ENCODE results near the gene UNC119B. TPM values are rescaled to one million over a fixed set of nuclear protein-coding genes. Genes with fewer than 3 reads are reported as not detected.

UNC119B gene
- total RNA-seq, 1 experiment from 2014 or later = 51.5 TPM

DNA sequence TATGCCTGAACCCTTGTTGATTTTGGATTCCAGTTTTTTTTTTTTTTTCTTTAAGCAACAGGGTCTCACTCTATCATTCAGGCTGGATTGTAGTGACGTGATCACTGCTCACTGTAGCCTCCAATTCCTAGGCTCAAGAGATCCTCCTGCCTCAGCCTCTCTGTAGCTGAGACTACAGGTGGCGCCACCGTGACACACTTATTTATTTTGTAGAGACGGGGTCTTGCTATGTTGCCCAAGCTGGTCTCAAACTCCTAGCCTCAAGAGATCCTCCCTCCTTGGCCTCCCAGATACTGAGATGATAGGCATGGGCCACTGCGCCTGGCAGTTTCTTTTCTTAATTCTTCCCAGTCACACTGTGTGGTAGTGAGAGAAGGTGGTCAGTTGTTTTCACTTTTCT, 40.5 kb downstream of the UNC119B start:
- Histone ChIP-seq H3K27ac (ENCODE audit: insufficient read length, low read depth, low read length) (no peak overlapping the region), H2BK5ac (ENCODE audit: insufficient read length, low read length) (no peak overlapping the region), H4K5ac (ENCODE audit: insufficient read length, low read depth, low read length) (no peak overlapping the region), H2AK5ac (ENCODE audit: insufficient read length, low read length) (no peak overlapping the region), H2BK12ac (ENCODE audit: insufficient read length, low read depth, low read length) (no peak overlapping the region), H2AFZ (ENCODE audit: low read length) (no peak overlapping the region), H3K23me2 (ENCODE audit: insufficient read length, low read depth, low read length, poor library complexity, severe bottlenecking) (no peaks in the 10 kb centered on the region), H3K9me3 (ENCODE audit: control insufficient read depth, low read depth, low read length) (no peaks in the 10 kb centered on the region), H3K23ac (ENCODE audit: insufficient read length, low read depth, low read length) (no peak overlapping the region), H3K4ac (ENCODE audit: low read depth, low read length) (no peak overlapping the region), H3K4me2 (ENCODE audit: insufficient read depth, insufficient read length, low read length) (no peak overlapping the region), H2BK120ac (ENCODE audit: low read depth, low read length, poor library complexity, severe bottlenecking) (no peak overlapping the region), H3K9ac (ENCODE audit: extremely low read depth, insufficient read length, low read length) (no peak overlapping the region), H2BK15ac (ENCODE audit: low read depth, low read length) (no peak overlapping the region), H4K91ac (ENCODE audit: insufficient read length, low read depth, low read length) (no peak overlapping the region), H3K14ac (ENCODE audit: insufficient read depth, low read length) (no peak overlapping the region), H4K8ac (replicated peaks; ENCODE audit: insufficient read length, low read depth, low read length) (no peak overlapping the region), H3K4me1 (ENCODE audit: insufficient read depth, low read length) (no peaks in the 10 kb centered on the region), H3K18ac (ENCODE audit: insufficient read length, low read depth, low read length) (no peak overlapping the region), H3K27me3 (ENCODE audit: insufficient read depth, low read length) (no peaks in the 10 kb centered on the region), H2BK20ac (ENCODE audit: low read depth, low read length, poor library complexity, severe bottlenecking) (no peak overlapping the region), H3T11ph (ENCODE audit: low read length) (no peak overlapping the region), H3K79me1 (ENCODE audit: insufficient read depth, low read depth, low read length, poor library complexity, severe bottlenecking) (no peaks in the 10 kb centered on the region), H4K20me1 (ENCODE audit: control insufficient read depth, insufficient read depth, insufficient read length) (no peaks in the 10 kb centered on the region), H3K56ac (ENCODE audit: insufficient read length, low read depth, low read length) (no peak overlapping the region), H3K79me2 (ENCODE audit: insufficient read depth, low read length) (no peaks in the 10 kb centered on the region)
- TF ChIP-seq, protein P1, sequence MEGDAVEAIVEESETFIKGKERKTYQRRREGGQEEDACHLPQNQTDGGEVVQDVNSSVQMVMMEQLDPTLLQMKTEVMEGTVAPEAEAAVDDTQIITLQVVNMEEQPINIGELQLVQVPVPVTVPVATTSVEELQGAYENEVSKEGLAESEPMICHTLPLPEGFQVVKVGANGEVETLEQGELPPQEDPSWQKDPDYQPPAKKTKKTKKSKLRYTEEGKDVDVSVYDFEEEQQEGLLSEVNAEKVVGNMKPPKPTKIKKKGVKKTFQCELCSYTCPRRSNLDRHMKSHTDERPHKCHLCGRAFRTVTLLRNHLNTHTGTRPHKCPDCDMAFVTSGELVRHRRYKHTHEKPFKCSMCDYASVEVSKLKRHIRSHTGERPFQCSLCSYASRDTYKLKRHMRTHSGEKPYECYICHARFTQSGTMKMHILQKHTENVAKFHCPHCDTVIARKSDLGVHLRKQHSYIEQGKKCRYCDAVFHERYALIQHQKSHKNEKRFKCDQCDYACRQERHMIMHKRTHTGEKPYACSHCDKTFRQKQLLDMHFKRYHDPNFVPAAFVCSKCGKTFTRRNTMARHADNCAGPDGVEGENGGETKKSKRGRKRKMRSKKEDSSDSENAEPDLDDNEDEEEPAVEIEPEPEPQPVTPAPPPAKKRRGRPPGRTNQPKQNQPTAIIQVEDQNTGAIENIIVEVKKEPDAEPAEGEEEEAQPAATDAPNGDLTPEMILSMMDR (conservative IDR thresholded peaks at IDR 0.05) = no peak
- Mint-ChIP-seq H3K27me3 (ENCODE audit: low read depth) (no peaks in the 10 kb centered on the region; the same call in none of the 2 replicates), H3K9me3 (peaks cover 6 to 12% of the 10 kb centered on the region in 2 experiments; a peak in 4 of 5 replicates), H3K4me1 (no peaks in the 10 kb centered on the region), H3K27ac (no peak overlapping the region), H3K4me3 (no peak overlapping the region), H3K36me3 (ENCODE audit: insufficient read depth in 1 of 3, low read depth in 3 of 3) (no peaks in the 10 kb centered on the region; a peak in 1 of 7 replicates)
- WGBS (ENCODE audit: extremely low coverage, insufficient read length, low lambda C conversion rate) = no CpG with 5 or more reads among the region's 5 CpGs
- DNase-seq = no peak
